DMS153 treated with DMSO at 0.1 percent for 48 hours (cell line): ENCODE data around the gene KCNH2.

Experiments
- DNase-seq: peaks from one replicate; lab custom pipeline; 2025; ENCODE audit not compliant: unreplicated experiment; lab: John Stamatoyannopoulos, UW

KCNH2 gene

GRCh38 chr7:150938566-150938965 lies 39.6 kb downstream of the KCNH2 start:
- DNase-seq, result no peak

GRCh38 chr7:150937848-150938561 lies 40.1 kb downstream of the KCNH2 start:
- no peak for DNase-seq

DNA sequence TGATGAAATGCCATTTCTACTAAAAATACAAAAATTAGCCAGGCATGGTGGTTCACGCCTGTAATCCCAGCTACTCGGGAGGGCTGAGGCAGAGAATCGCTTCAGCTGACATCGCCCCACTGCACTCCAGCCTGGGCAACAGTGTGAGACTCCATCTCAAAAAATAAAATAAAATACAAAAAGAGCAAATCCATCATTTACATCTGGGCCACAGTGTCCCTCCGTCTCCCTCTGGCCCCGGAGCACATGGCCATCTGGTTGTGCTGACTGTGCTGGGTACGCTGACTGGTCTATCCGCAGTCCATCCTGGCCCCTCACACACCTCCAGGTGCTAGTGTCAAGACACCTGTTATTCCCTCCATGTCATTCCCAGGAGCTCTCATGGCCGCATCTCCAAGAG lies 42.1 kb downstream of the KCNH2 start:
- no peak for DNase-seq

DNA sequence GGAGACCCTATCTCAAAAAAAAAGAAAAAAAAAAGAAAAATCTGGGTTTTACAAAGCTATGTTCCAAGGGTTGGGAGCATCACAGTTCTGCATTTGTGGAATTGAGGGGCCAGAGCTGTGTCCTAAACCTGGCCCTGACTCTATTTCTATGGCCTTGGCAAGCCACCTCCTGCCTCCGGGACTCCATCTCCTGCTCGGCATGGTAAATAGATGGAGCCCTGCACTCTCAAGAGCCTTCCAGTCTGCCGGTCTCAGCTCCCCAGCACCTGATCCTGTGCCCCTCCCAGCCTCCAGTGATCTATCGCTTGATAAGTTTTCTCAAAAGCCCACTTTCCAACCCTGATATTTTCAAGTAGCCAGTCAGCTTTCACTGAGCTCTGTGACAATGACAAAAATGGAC lies 43.0 kb downstream of the KCNH2 start:
- DNase-seq, result no peak

GRCh38 chr7:150934045-150934766 lies 43.9 kb downstream of the KCNH2 start:
- DNase-seq, result no peak

DNA sequence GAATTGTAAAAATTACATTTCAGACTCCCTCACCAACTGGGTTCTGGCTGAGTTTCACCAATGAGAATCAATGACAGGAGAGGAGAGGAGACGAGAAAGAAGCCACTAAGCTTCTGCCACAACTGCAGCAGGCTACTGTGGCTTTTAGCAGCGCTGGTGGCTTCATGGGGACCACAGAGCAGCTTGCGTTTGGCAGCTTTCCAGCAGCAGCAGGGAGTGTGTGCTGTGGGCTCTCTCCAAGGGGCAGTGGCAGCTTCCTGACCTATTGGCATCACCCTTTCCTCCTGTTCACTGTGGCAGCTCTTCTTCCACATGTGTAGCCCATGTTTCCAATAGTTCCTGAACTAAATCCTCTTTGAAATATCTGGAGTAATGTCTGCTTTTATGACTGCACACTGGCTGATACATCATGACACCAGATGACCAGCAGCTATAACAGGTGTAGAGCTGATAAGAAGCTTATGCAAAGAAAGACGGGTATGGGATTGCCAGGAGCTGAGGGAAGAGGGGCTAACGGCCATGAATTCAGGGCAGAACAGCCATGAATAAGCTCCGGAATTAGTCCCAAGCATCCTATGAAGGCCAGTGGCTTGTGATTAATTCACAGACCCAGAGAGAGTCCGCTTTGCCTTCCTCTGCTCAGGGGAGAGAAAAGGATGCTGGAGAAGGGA lies 46.8 kb downstream of the KCNH2 start:
- DNase-seq, result peak; percentile 15

DNA sequence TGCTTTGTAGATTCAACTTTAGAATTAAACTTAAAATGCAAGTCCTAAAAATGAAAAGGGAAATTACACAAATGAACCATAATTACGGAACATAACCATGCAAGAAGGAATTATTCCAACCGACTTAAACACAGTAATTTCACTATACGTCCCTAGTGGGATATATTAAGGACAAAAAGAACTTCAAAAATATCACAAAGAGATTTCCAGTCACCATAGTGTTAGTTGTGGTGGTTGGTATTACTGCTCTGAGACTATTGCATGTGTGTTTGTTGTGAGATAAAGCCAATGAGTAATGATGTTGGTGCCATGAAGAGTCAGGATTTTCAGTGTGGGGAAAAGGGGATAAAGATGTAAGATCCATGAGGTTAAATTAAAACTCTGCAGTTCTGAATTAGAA lies 49.6 kb downstream of the KCNH2 start:
- no peak for DNase-seq

GRCh38 chr7:150927956-150928344 lies 50.2 kb downstream of the KCNH2 start:
- no peak for DNase-seq

GRCh38 chr7:150927157-150927955 lies 50.8 kb downstream of the KCNH2 start:
- no peak for DNase-seq

GRCh38 chr7:150926066-150926465 lies 52.1 kb downstream of the KCNH2 start:
- DNase-seq, result no peak

DNA sequence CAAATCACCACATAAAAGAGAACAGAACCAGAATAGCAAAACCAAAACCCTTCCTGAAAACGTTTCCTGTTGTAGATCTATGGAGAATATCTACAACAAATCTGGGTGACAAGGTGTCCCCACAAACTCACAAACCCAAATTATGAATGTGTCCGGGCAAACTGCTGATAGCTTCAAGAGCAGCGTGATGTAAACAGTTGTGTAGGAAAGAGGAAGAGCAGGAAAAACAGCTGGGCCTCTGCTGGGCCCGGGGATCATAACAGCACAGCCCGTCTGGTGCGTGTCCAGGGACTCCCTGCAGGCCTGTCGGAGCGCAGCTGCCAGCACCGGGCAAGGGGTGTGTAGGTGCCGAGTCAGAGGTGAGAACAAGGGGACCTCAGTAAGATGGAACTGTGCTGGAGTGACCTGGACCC lies 53.7 kb downstream of the KCNH2 start:
- DNase-seq, result no peak

- DNase-seq, result no peak
These were observed 54.3 kb downstream of the KCNH2 start for GRCh38 chr7:150923802-150924201.

GRCh38 chr7:150923196-150923595 lies 54.9 kb downstream of the KCNH2 start:
- DNase-seq, result peak; percentile 34

DNA sequence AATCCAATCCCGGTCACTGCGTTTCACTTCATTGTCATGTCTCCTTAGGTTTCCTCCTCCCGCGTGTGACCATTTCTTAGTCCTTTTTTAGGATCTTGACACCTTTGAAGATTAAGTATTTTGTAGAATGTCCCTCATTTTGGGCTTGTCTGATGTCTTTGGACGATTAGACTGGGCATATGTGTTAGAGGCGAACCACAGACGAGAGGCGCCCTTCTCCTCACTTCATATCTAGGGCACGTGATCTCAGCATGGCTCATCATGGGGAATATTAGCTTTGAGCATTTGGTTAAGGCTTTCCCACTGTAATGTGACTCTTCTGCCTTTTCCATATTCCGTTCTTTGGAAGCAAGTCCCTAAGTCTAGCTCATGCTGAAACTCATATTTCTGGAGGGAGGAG lies 59.0 kb downstream of the KCNH2 start:
- no peak for DNase-seq

DNA sequence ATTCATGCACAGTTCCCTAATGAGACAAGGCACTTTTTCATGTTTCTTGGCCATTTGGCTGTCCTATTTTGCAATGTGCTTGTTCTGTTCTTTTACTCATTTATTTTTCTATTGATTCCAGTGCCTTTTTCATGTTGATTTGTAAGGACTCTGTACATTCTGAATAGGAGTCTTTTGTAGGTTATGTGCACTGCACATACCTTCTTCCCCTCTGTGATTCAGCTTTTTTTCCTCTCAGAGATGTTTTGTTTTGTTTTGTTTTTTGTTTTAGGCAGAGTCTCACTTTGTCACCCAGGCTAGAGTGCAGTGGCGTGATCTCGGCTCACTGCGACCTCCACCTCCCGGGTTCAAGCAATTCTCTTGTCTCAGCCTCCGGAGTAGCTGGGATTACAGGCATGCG lies 59.7 kb downstream of the KCNH2 start:
- DNase-seq, result no peak

- DNase-seq, result no peak
These were observed 60.2 kb downstream of the KCNH2 start for GRCh38 chr7:150917969-150918368.

DNA sequence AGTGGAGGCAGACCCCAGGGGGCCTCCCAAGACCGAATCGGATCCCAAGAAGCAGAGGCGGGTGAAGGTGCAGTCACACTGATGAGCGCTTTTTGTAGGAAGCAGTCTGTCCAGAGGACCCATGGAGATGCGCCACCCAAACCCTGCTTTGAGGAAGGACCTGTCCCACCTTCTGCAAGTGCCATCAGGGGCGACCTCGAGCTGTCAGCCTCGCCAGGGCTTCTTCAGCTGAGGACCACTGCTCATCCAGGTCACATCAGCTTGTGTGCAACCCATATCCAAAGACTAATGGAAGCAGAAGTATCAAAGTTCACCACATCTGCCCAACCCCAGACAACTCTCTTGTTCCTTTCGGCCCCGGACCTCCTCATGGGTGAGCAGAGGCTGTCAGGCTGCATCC lies 61.5 kb downstream of the KCNH2 start:
- DNase-seq, result no peak

DNA sequence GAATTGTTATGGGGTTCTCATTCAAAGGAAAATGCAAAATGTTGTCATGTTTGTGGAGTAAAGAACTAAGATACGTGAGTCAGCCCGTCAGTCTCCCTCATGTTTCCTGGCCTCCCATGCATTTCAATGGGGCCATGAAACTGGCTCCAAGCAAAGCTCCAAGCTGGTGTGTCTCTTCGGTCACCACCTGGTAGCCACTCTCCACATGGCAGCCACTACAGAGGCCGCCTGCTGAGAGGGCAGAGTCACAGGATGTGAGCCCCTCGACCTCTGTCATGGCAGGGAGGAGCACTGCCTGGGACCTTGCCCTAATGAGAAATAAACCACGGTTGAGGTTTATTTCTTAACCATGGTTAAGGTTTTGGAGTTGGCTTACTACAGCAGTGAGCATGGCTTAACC lies 63.2 kb downstream of the KCNH2 start:
- no peak for DNase-seq

DNA sequence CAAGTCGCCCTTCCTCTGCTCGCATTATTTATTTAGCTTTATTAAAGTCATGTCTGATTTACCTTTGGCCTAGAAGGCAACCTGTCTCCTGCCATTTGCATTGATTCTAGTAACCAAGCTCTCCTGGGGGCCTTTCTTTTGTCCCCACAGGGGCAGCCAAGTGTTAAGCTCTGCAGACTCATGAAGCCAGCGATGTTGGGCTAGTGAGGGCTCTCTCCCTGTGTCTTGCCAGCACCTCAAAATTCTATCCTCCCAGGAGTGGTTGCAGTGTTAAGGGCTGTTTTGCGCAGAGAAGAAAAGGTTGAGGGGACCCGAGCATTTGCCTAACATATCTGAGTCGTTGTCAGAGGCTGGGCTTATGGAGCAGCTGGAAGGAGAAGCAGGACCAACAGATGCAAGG lies 63.9 kb downstream of the KCNH2 start:
- DNase-seq, result no peak

GRCh38 chr7:150912427-150912826 lies 65.7 kb downstream of the KCNH2 start:
- no peak for DNase-seq

DNA sequence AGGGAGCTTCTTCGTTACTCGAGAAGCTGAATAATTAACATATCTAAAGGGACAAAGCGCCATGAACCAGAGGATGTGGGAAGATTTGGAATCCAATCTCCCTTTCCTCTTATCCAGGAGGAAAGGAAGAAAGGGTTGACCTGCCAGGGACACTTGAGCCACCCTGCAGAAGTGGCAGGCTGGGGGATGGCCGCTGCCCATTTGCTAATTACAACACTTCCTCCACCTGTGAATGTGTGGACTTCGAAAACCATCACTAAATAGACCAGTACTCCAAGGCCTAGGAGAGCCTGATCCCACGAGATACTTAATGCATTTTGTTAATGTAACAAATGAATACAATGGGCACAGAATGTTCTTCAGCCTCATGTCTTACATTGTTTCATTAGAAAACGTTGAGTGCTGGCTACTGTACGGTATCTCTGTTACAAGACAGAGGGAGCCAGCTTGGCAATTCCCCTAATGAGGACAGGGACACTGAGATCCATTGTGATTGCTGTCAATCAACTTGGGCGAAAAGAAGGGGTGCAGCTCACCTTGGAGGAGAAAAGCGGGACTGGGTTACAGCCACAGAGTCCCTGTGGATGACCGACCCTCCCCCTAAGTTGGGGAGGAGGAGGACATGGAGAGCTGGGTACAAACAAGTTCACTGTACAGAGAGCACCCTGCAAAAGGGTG lies 66.4 kb downstream of the KCNH2 start:
- no peak for DNase-seq
